Transverse colon (tissue), 4 donors: Measurements from ENCODE around the gene CNIH4. TPM values are rescaled to one million over a fixed set of nuclear protein-coding genes. Genes with fewer than 3 reads are reported as not detected.

ENCODE experiments used
- DNase-seq: peaks from one replicate; pipeline ENCODE4 v3.0.0-alpha.2; 2019
- H3K27ac ChIP-seq, 4 donors: fragments of 200-600 bp; sonication (generic); 2 replicates each; pipeline ENCODE4 v1.5.1; 2016 to 2018; ENCODE audit warnings: inconsistent platforms in 4 of 4
- H3K27me3 ChIP-seq: fragments of 200-600 bp; sonication (generic); 2 replicates; pipeline ENCODE4 v1.5.1; 2017; ENCODE audit warnings: inconsistent platforms
- H3K36me3 ChIP-seq, 4 donors: fragments of 200-600 bp; sonication (generic); 2 replicates each; pipeline ENCODE4 v1.5.1; 2017 to 2019; ENCODE audit warnings: inconsistent platforms in 4 of 4
- H3K4me1 ChIP-seq, 4 donors: fragments of 200-600 bp; sonication (generic); 2 replicates each; pipeline ENCODE4 v1.5.1; 2017 to 2020; ENCODE audit warnings: inconsistent platforms in 4 of 4
- H3K4me3 ChIP-seq, 4 donors: fragments of 200-600 bp; sonication (generic); 1 replicate in 1 of 4; 2 replicates in 3 of 4; pipeline versions ENCODE4 v1.5.1 to v1.6.1; 2017 to 2019; ENCODE audit warnings: inconsistent platforms in 4 of 4
- H3K9me3 ChIP-seq, 2 donors: fragments of 200-600 bp; sonication (generic); 2 replicates each; pipeline ENCODE4 v1.5.1; 2017 to 2019; ENCODE audit warnings: inconsistent platforms in 2 of 2
- CTCF ChIP-seq, 5 experiments: fragments of 200-600 bp in 3 of 5; fragments of 450-650 bp in 2 of 5; sonication (generic) in 3 of 5; IDR thresholded peaks; 1 replicate in 2 of 5; 2 replicates in 3 of 5; pipeline ENCODE4 v1.5.1; 2016 to 2017; ENCODE audit warnings: antibody characterized with exemption in 5 of 5, inconsistent platforms in 3 of 5, mild to moderate bottlenecking in 2 of 5, moderate library complexity in 1 of 5
- EP300 ChIP-seq: sonication (generic); formaldehyde crosslinking; IDR thresholded peaks from one replicate; pipeline ENCODE4 v1.6.1; 2017; ENCODE audit warnings: antibody characterized with exemption, low read depth
- POLR2A ChIP-seq: fragments of 450-650 bp; IDR thresholded peaks from one replicate; pipeline ENCODE4 v1.6.1; 2016; ENCODE audit warnings: antibody characterized with exemption, mild to moderate bottlenecking, moderate library complexity
- POLR2AphosphoS5 ChIP-seq, 3 donors: sonication (generic); formaldehyde crosslinking; IDR thresholded peaks; one replicate each; pipeline ENCODE4 v1.6.1; 2016; ENCODE audit warnings: antibody characterized with exemption in 3 of 3
- WGBS, 2 donors: methylation state at CpG; one replicate each; pipeline ENCODE4 v1.1.5; 2018; ENCODE audit warnings: low coverage in 1 of 2; 5-methylcytosine and 5-hydroxymethylcytosine counted together
- in situ Hi-C, 4 donors: fragments of 200-750 bp; cut with MboI; loops; one replicate each; pipeline versions ENCODE4 v1.15.0 to v1.15.1; 2017; ENCODE audit warnings: low sequenced_read_pairs in 3 of 4, low pct_ligation_motif_present in 1 of 4, low pct_unique_long_range_greater_than_20kb in 1 of 4
- intact Hi-C: fragments of 100-400 bp; cut with DNase I; formaldehyde crosslinking; loops from one replicate; pipeline ENCODE4 v1.15.1; 2023; ENCODE audit warnings: low total_unique reads
- total RNA-seq, 4 donors: library from RNA; depleted of rRNA; stranded (reverse); fragments of >200 nt; gene quantifications; one replicate each; pipeline ENCODE4 v1.1.0, GENCODE V29; 2016

The CNIH4 gene
- total RNA-seq, 4 donors from 2014 or later, result 33.0 to 48.7 (median 42.0) TPM

GRCh38 chr1:224317383-224318045 is 39.2 kb upstream of the CNIH4 start:
- Histone ChIP-seq H3K27ac (peak overlapping the region in 3 of 4 donors; percentile 3 to 45 (median 37)), H3K4me3 (no peak overlapping the region), H3K36me3 (peaks cover 0 to 21% (median 2%) of the 10 kb centered on the region in 4 donors), H3K9me3 (no peaks in the 10 kb centered on the region), H3K27me3 (no peaks in the 10 kb centered on the region), H3K4me1 (peaks cover 0 to 9% (median 0%) of the 10 kb centered on the region in 4 donors)
- TF ChIP-seq POLR2AphosphoS5 (IDR thresholded peaks at IDR 0.05) (no peak), POLR2A (no peak), CTCF (IDR thresholded peaks at IDR 0.05) (no peak), EP300 (no peak)
- intact Hi-C loops (no loop called here), in situ Hi-C loops (loop anchor here in 1 of 4 donors (25.0 kb wide), 1 partner anchor 205 kb away; the partner anchor contains the start of gene FBXO28)
- DNase-seq, result no peak
- 61 to 67% methylated on average over 4 of the region's 4 CpGs for WGBS, 2 donors

- no peaks in the 10 kb centered on the region for H3K27me3 ChIP-seq
- in situ Hi-C loops (loop anchor here in 2 of 4 donors (10.0 to 25.0 kb wide), 2 partner anchors 207 to 209 kb away; partner anchors contain the start of gene FBXO28 (in 2 of the 2)), intact Hi-C loops (no loop called here)
- 94% methylated on average over 2 of the region's 2 CpGs; no CpG with 5 or more reads in 1 of the 2 donors for WGBS, 2 donors
- H3K4me3 ChIP-seq, result no peak overlapping the region
- H3K36me3 ChIP-seq, result peaks cover 0 to 8% (median 0%) of the 10 kb centered on the region in 4 donors
- no peaks in the 10 kb centered on the region for H3K9me3 ChIP-seq
- no peak for DNase-seq
- peaks cover 0 to 12% (median under 1%) of the 10 kb centered on the region in 4 donors for H3K4me1 ChIP-seq
- H3K27ac ChIP-seq, result no peak overlapping the region
- TF ChIP-seq POLR2A (no peak), EP300 (no peak), POLR2AphosphoS5 (IDR thresholded peaks at IDR 0.05) (no peak), CTCF (IDR thresholded peaks at IDR 0.05) (no peak)
Measured at GRCh38 chr1:224321706-224322105, 35.0 kb upstream of the CNIH4 start.

- whole genome bisulfite sequencing, 2 donors, result 54% methylated on average over 1 of the region's 1 CpG; no CpG with 5 or more reads in 1 of the 2 donors
- in situ Hi-C loops, result loop anchor here in 2 of 4 donors (10.0 to 25.0 kb wide), 2 partner anchors 211 to 514 kb away; partner anchors contain the start of gene FBXO28 (in 1 of the 2)
- no peak overlapping the region for H3K27ac ChIP-seq
- intact Hi-C loops, result no loop called here
- DNase-seq, result no peak
- no peaks in the 10 kb centered on the region for H3K9me3 ChIP-seq
- peaks cover 10 to 35% (median 23%) of the 10 kb centered on the region in 4 donors for H3K4me1 ChIP-seq
- no peaks in the 10 kb centered on the region for H3K27me3 ChIP-seq
- H3K36me3 ChIP-seq, result no peaks in the 10 kb centered on the region
- TF ChIP-seq POLR2A, result no peak
- no peak for TF ChIP-seq POLR2AphosphoS5 (IDR thresholded peaks at IDR 0.05)
- TF ChIP-seq CTCF (IDR thresholded peaks at IDR 0.05), result no peak
- no peak for TF ChIP-seq EP300
- no peak overlapping the region for H3K4me3 ChIP-seq
Measured at GRCh38 chr1:224325959-224326358, 30.7 kb upstream of the CNIH4 start.

GRCh38 chr1:224328644-224329043 is 28.0 kb upstream of the CNIH4 start:
- H3K27me3 ChIP-seq, result no peaks in the 10 kb centered on the region
- no peak for DNase-seq
- peak overlapping the region in 2 of 4 donors; percentile 65 to 81 for H3K4me3 ChIP-seq
- H3K9me3 ChIP-seq, result no peaks in the 10 kb centered on the region
- TF ChIP-seq CTCF (IDR thresholded peaks at IDR 0.05), result no peak
- TF ChIP-seq EP300, result no peak
- TF ChIP-seq POLR2A, result no peak
- no peak for TF ChIP-seq POLR2AphosphoS5 (IDR thresholded peaks at IDR 0.05)
- peak overlapping the region in 2 of 4 donors; percentile 87 to 92 for H3K27ac ChIP-seq
- H3K36me3 ChIP-seq, result no peaks in the 10 kb centered on the region
- intact Hi-C loops (no loop called here), in situ Hi-C loops (loop anchor here in 2 of 4 donors (10.0 to 25.0 kb wide), 2 partner anchors 214 to 516 kb away; partner anchors contain the start of gene FBXO28 (in 1 of the 2))
- peaks cover 12 to 42% (median 24%) of the 10 kb centered on the region in 4 donors for H3K4me1 ChIP-seq
- WGBS, 2 donors, result 69 to 81% methylated on average over 6 of the region's 6 CpGs
